H9 (cell line): ENCODE measurements around the gene TMEM182. TPM values are rescaled to one million over a fixed set of nuclear protein-coding genes. Genes with fewer than 3 reads are reported as not detected.

Experiments used
- DNase-seq: peaks from one replicate; pipeline ENCODE4 v3.0.0-alpha.2; 2017
- H2AFZ ChIP-seq: one replicate; pipeline ENCODE4 v1.6.1; 2013; ENCODE audit warnings: mild to moderate bottlenecking, low read length, control low read depth, moderate library complexity
- H2AK5ac ChIP-seq: 2 replicates; pipeline ENCODE4 v1.6.1; 2013; ENCODE audit warnings: low read length, control low read depth, mixed read lengths; ENCODE audit not compliant: insufficient read length
- H2BK120ac ChIP-seq: one replicate; pipeline ENCODE4 v1.6.1; 2013; ENCODE audit warnings: low read depth, mild to moderate bottlenecking, low read length, control low read depth, inconsistent platforms; ENCODE audit not compliant: poor library complexity, severe bottlenecking
- H2BK12ac ChIP-seq: 2 replicates; pipeline ENCODE4 v1.6.1; 2013; ENCODE audit warnings: low read length, control low read depth, mixed read lengths, low read depth; ENCODE audit not compliant: insufficient read length
- H2BK15ac ChIP-seq: 2 replicates; pipeline ENCODE4 v1.6.1; 2013; ENCODE audit warnings: low read depth, low read length, control low read depth
- H2BK20ac ChIP-seq: one replicate; pipeline ENCODE4 v1.6.1; 2013; ENCODE audit warnings: low read depth, mild to moderate bottlenecking, low read length, control low read depth, inconsistent platforms; ENCODE audit not compliant: poor library complexity, severe bottlenecking
- H2BK5ac ChIP-seq: 2 replicates; pipeline ENCODE4 v1.6.1; 2013; ENCODE audit warnings: low read length, control low read depth, mixed read lengths; ENCODE audit not compliant: insufficient read length
- H3K14ac ChIP-seq: 2 replicates; pipeline ENCODE4 v1.6.1; 2013; ENCODE audit warnings: low read length, control low read depth; ENCODE audit not compliant: insufficient read depth
- H3K18ac ChIP-seq: 2 replicates; pipeline ENCODE4 v1.6.1; 2013; ENCODE audit warnings: low read depth, mild to moderate bottlenecking, mixed read lengths, low read length, control low read depth; ENCODE audit not compliant: insufficient read length
- H3K23ac ChIP-seq: 2 replicates; pipeline ENCODE4 v1.6.1; 2013; ENCODE audit warnings: low read length, control low read depth, mixed read lengths, low read depth; ENCODE audit not compliant: insufficient read length
- H3K23me2 ChIP-seq: 2 replicates; pipeline ENCODE4 v1.6.1; 2013; ENCODE audit warnings: low read depth, mild to moderate bottlenecking, mixed read lengths, low read length, control low read depth; ENCODE audit not compliant: insufficient read length, poor library complexity, severe bottlenecking
- H3K27ac ChIP-seq: 2 replicates; pipeline ENCODE4 v1.5.1; 2013; ENCODE audit warnings: low read length, control low read depth, mixed read lengths, low read depth; ENCODE audit not compliant: insufficient read length
- H3K27me3 ChIP-seq: 2 replicates; pipeline ENCODE4 v1.6.1; 2013; ENCODE audit warnings: low read length, control low read depth, inconsistent platforms; ENCODE audit not compliant: insufficient read depth
- H3K4ac ChIP-seq: 2 replicates; pipeline ENCODE4 v1.6.1; 2013; ENCODE audit warnings: low read depth, mild to moderate bottlenecking, control low read depth, inconsistent platforms, low read length, moderate library complexity
- H3K4me1 ChIP-seq: 2 replicates; pipeline ENCODE4 v1.6.1; 2013; ENCODE audit warnings: low read length, control low read depth, inconsistent platforms; ENCODE audit not compliant: insufficient read depth
- H3K4me2 ChIP-seq: 2 replicates; pipeline ENCODE4 v1.6.1; 2013; ENCODE audit warnings: low read length, control low read depth, mixed read lengths; ENCODE audit not compliant: insufficient read length, insufficient read depth
- H3K56ac ChIP-seq: 2 replicates; pipeline ENCODE4 v1.6.1; 2013; ENCODE audit warnings: low read depth, mild to moderate bottlenecking, mixed read lengths, low read length, control low read depth; ENCODE audit not compliant: insufficient read length
- H3K79me1 ChIP-seq: 2 replicates; pipeline ENCODE4 v1.6.1; 2013; ENCODE audit warnings: low read depth, mild to moderate bottlenecking, moderate library complexity, low read length, control low read depth, inconsistent platforms; ENCODE audit not compliant: insufficient read depth, poor library complexity, severe bottlenecking
- H3K79me2 ChIP-seq: 2 replicates; pipeline ENCODE4 v1.6.1; 2013; ENCODE audit warnings: low read length, control low read depth, inconsistent platforms; ENCODE audit not compliant: insufficient read depth
- H3K9ac ChIP-seq: 2 replicates; pipeline ENCODE4 v1.6.1; 2013; ENCODE audit warnings: low read length, control low read depth, mixed read lengths; ENCODE audit not compliant: insufficient read length; ENCODE audit errors: extremely low read depth
- H3K9me3 ChIP-seq: one replicate; pipeline ENCODE4 v1.6.1; 2013; ENCODE audit warnings: low read depth, low read length, inconsistent platforms; ENCODE audit not compliant: control insufficient read depth
- H3T11ph ChIP-seq: one replicate; pipeline ENCODE4 v1.6.1; 2013; ENCODE audit warnings: mild to moderate bottlenecking, low read length, control low read depth, inconsistent platforms
- H4K20me1 ChIP-seq: one replicate; pipeline ENCODE4 v1.6.1; 2013; ENCODE audit not compliant: control insufficient read depth, insufficient read length, insufficient read depth
- H4K5ac ChIP-seq: 2 replicates; pipeline ENCODE4 v1.6.1; 2013; ENCODE audit warnings: low read depth, mild to moderate bottlenecking, mixed read lengths, low read length, control low read depth; ENCODE audit not compliant: insufficient read length
- H4K8ac ChIP-seq: replicated peaks from 2 replicates; pipeline ENCODE4 v1.6.1; 2013; ENCODE audit warnings: low read length, control low read depth, mixed read lengths, low read depth; ENCODE audit not compliant: insufficient read length
- H4K91ac ChIP-seq: 2 replicates; pipeline ENCODE4 v1.6.1; 2013; ENCODE audit warnings: low read depth, mild to moderate bottlenecking, moderate library complexity, mixed read lengths, low read length, control low read depth; ENCODE audit not compliant: insufficient read length
- H3K27ac Mint-ChIP-seq, 3 experiments: 2 replicates in 2 of 3; 3 replicates in 1 of 3; pipeline ENCODE4 v1.8.0; 2020 to 2021; ENCODE audit warnings: mixed read lengths in 3 of 3, mild to moderate bottlenecking in 1 of 3, moderate library complexity in 1 of 3
- H3K27me3 Mint-ChIP-seq: 2 replicates; pipeline ENCODE4 v1.8.0; 2021; ENCODE audit warnings: low read depth, mild to moderate bottlenecking, moderate library complexity, mixed read lengths
- H3K36me3 Mint-ChIP-seq, 3 experiments: 2 replicates in 2 of 3; 3 replicates in 1 of 3; pipeline ENCODE4 v1.8.0; 2020 to 2021; ENCODE audit warnings: low read depth in 3 of 3, mixed read lengths in 3 of 3; ENCODE audit not compliant: insufficient read depth in 1 of 3
- H3K4me1 Mint-ChIP-seq, 2 experiments: 2 replicates each; pipeline ENCODE4 v1.8.0; 2020; ENCODE audit warnings: mixed read lengths in 2 of 2
- H3K4me3 Mint-ChIP-seq, 2 experiments: 2 replicates in 1 of 2; 3 replicates in 1 of 2; pipeline ENCODE4 v1.8.0; 2020 to 2021; ENCODE audit warnings: mild to moderate bottlenecking in 2 of 2, mixed read lengths in 2 of 2, moderate library complexity in 1 of 2
- H3K9me3 Mint-ChIP-seq, 2 experiments: 2 replicates in 1 of 2; 3 replicates in 1 of 2; pipeline ENCODE4 v1.8.0; 2020; ENCODE audit warnings: mild to moderate bottlenecking in 2 of 2, mixed read lengths in 2 of 2, moderate library complexity in 1 of 2
- WGBS: extraction: QIAGEN DNeasy Blood & Tissue Kit; methylation state at CpG from one replicate; pipeline ENCODE4 v1.1.7; 2013; ENCODE audit warnings: missing lambda C conversion rate, low lambda C conversion rate, mixed read lengths; ENCODE audit not compliant: insufficient read length; ENCODE audit errors: extremely low coverage; 5-methylcytosine and 5-hydroxymethylcytosine counted together
- total RNA-seq: library from RNA; stranded (reverse); gene quantifications from 2 replicates; pipeline ENCODE4 v1.2.1, GENCODE V29; 2021
- TF ChIP-seq, protein P1 (sequence below): fragments of 200-600 bp; sonication (generic); conservative IDR thresholded peaks from 3 replicates; pipeline ENCODE4 v1.8.0; 2021; ENCODE audit warnings: antibody characterized with exemption, mild to moderate bottlenecking

TMEM182 gene
- total RNA-seq, 1 experiment from 2014 or later: 3.6 TPM

DNA sequence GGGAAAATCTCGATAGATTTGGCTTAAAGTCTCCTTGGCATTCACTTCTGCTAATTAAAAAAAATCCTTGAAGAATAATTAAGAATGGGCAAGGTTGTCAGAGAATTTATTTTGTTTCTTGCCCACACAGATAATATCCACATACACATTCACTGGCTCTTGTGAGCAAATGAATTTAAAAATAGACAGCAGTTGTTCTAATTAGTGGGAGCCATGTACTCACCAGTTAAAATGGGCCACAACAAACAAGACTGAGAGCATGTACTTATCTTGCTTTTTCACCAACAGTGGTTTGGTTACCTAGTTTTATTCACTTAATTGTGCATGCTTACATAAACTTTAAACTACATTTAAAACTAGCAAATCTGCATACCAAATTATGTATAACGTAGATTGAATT is 53.5 kb downstream of the TMEM182 start:
- no peaks in the 10 kb centered on the region for H3K4me1 ChIP-seq
- no peak overlapping the region for H2BK5ac ChIP-seq
- no peak overlapping the region for H2BK12ac ChIP-seq
- H2BK20ac ChIP-seq: no peak overlapping the region
- no peaks in the 10 kb centered on the region for H3K23me2 ChIP-seq
- H4K8ac ChIP-seq: no peak overlapping the region
- H3K23ac ChIP-seq: no peak overlapping the region
- H2AFZ ChIP-seq: no peak overlapping the region
- no peak overlapping the region for H4K5ac ChIP-seq
- H3K27ac Mint-ChIP-seq: no peak overlapping the region
- H3K79me1 ChIP-seq: no peaks in the 10 kb centered on the region
- no peak overlapping the region for H3K18ac ChIP-seq
- no peak for DNase-seq
- no peaks in the 10 kb centered on the region for H3K27me3 ChIP-seq
- H3K56ac ChIP-seq: no peak overlapping the region
- no peak overlapping the region for H2BK120ac ChIP-seq
- no peak overlapping the region for H3K9ac ChIP-seq
- TF ChIP-seq, protein P1, sequence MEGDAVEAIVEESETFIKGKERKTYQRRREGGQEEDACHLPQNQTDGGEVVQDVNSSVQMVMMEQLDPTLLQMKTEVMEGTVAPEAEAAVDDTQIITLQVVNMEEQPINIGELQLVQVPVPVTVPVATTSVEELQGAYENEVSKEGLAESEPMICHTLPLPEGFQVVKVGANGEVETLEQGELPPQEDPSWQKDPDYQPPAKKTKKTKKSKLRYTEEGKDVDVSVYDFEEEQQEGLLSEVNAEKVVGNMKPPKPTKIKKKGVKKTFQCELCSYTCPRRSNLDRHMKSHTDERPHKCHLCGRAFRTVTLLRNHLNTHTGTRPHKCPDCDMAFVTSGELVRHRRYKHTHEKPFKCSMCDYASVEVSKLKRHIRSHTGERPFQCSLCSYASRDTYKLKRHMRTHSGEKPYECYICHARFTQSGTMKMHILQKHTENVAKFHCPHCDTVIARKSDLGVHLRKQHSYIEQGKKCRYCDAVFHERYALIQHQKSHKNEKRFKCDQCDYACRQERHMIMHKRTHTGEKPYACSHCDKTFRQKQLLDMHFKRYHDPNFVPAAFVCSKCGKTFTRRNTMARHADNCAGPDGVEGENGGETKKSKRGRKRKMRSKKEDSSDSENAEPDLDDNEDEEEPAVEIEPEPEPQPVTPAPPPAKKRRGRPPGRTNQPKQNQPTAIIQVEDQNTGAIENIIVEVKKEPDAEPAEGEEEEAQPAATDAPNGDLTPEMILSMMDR: no peak
- no peaks in the 10 kb centered on the region for H4K20me1 ChIP-seq
- no peak overlapping the region for H3T11ph ChIP-seq
- no peaks in the 10 kb centered on the region; a peak in 1 of 7 replicates for H3K36me3 Mint-ChIP-seq
- H3K27ac ChIP-seq: no peak overlapping the region
- no peak overlapping the region for H4K91ac ChIP-seq
- no peak overlapping the region for H3K4me3 Mint-ChIP-seq
- H3K4ac ChIP-seq: no peak overlapping the region
- H3K9me3 Mint-ChIP-seq: no peaks in the 10 kb centered on the region
- H2AK5ac ChIP-seq: no peak overlapping the region
- H3K4me1 Mint-ChIP-seq: peaks cover 5 to 7% of the 10 kb centered on the region in 2 experiments; a peak in 3 of 4 replicates
- H3K79me2 ChIP-seq: no peaks in the 10 kb centered on the region
- no peak overlapping the region for H3K14ac ChIP-seq
- H3K27me3 Mint-ChIP-seq: no peaks in the 10 kb centered on the region; the same call in 1 of the 2 replicates
- H3K9me3 ChIP-seq: no peaks in the 10 kb centered on the region
- no peak overlapping the region for H3K4me2 ChIP-seq
- H2BK15ac ChIP-seq: no peak overlapping the region
- WGBS: 100% methylated on average over 1 of the region's 2 CpGs
